ENCODE results near the gene PDE10A.

- TF ChIP-seq BACH2 (CRISPR knock-in tag; IDR thresholded peaks at IDR 0.05; ENCODE audit: borderline replicate concordance) (no peak), ZFP3 (CRISPR knock-in tag; IDR thresholded peaks at IDR 0.05) (no peak), ZFP30 (CRISPR knock-in tag; IDR thresholded peaks at IDR 0.05) (no peak), CSDC2 (CRISPR knock-in tag; IDR thresholded peaks at IDR 0.05) (no peak), ARNTL (CRISPR knock-in tag; IDR thresholded peaks at IDR 0.05; ENCODE audit: borderline replicate concordance, low read depth) (no peak), POU6F1 (CRISPR knock-in tag; IDR thresholded peaks at IDR 0.05; ENCODE audit: borderline replicate concordance, low read depth) (no peak), TSHZ2 (CRISPR knock-in tag; IDR thresholded peaks at IDR 0.05) (no peak), PPARA (CRISPR knock-in tag; IDR thresholded peaks at IDR 0.05; ENCODE audit: borderline replicate concordance) (no peak), TCF4 (CRISPR knock-in tag; IDR thresholded peaks at IDR 0.05; ENCODE audit: borderline replicate concordance) (no peak), PATZ1 (CRISPR knock-in tag; IDR thresholded peaks at IDR 0.05; ENCODE audit: borderline replicate concordance) (no peak), OSR1 (CRISPR knock-in tag; IDR thresholded peaks at IDR 0.05) (no peak), GLIS3 (CRISPR knock-in tag; IDR thresholded peaks at IDR 0.05) (no peak), RARB (CRISPR knock-in tag; IDR thresholded peaks at IDR 0.05) (no peak), TOX (CRISPR knock-in tag; IDR thresholded peaks at IDR 0.05; ENCODE audit: borderline replicate concordance) (no peak)
Measured at GRCh38 chr6:165647041-165647440, 16.0 kb downstream of the PDE10A start.

All from SK-N-SH treated with all-trans-retinoic acid at 6 μM for 48 hours (cell line).